ENCODE data around the gene SCYL1. TPM values are rescaled to one million over a fixed set of nuclear protein-coding genes. Genes with fewer than 3 reads are reported as not detected.

SCYL1 gene
- total RNA-seq, 4 donors from 2014 or later: 109 to 128 (median 112) TPM

- 0% methylated on average over 2 of the region's 2 CpGs for whole genome bisulfite sequencing, 2 donors
- peak overlapping the region; percentile 63 to 76 (median 70) for H3K4me3 ChIP-seq
- peaks cover 17 to 51% (median 35%) of the 10 kb centered on the region in 3 donors for H3K36me3 ChIP-seq
Observed at GRCh38 chr11:65501186-65501471, 23.8 kb upstream of the SCYL1 start.

DNA sequence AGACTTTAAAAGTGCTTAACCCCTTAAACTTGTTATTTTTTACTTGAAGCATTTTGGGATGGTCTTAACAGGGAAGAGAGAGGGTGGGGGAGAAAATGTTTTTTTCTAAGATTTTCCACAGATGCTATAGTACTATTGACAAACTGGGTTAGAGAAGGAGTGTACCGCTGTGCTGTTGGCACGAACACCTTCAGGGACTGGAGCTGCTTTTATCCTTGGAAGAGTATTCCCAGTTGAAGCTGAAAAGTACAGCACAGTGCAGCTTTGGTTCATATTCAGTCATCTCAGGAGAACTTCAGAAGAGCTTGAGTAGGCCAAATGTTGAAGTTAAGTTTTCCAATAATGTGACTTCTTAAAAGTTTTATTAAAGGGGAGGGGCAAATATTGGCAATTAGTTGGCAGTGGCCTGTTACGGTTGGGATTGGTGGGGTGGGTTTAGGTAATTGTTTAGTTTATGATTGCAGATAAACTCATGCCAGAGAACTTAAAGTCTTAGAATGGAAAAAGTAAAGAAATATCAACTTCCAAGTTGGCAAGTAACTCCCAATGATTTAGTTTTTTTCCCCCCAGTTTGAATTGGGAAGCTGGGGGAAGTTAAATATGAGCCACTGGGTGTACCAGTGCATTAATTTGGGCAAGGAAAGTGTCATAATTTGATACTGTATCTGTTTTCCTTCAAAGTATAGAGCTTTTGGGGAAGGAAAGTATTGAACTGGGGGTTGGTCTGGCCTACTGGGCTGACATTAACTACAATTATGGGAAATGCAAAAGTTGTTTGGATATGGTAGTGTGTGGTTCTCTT is 23.2 kb upstream of the SCYL1 start:
- DNase-seq (ENCODE audit: low spot score in 2 of 2): no peak
- Histone ChIP-seq H3K4me3 (peak overlapping the region; percentile 63 to 76 (median 70)), H3K9me3 (no peaks in the 10 kb centered on the region), H3K27me3 (no peaks in the 10 kb centered on the region), H3K27ac (peak overlapping the region; percentile 93 to 99 (median 94)), H3K4me1 (peaks cover 0 to 24% (median 18%) of the 10 kb centered on the region in 4 donors), H3K36me3 (peaks cover 17 to 57% (median 36%) of the 10 kb centered on the region in 3 donors)
- TF ChIP-seq, protein P1, sequence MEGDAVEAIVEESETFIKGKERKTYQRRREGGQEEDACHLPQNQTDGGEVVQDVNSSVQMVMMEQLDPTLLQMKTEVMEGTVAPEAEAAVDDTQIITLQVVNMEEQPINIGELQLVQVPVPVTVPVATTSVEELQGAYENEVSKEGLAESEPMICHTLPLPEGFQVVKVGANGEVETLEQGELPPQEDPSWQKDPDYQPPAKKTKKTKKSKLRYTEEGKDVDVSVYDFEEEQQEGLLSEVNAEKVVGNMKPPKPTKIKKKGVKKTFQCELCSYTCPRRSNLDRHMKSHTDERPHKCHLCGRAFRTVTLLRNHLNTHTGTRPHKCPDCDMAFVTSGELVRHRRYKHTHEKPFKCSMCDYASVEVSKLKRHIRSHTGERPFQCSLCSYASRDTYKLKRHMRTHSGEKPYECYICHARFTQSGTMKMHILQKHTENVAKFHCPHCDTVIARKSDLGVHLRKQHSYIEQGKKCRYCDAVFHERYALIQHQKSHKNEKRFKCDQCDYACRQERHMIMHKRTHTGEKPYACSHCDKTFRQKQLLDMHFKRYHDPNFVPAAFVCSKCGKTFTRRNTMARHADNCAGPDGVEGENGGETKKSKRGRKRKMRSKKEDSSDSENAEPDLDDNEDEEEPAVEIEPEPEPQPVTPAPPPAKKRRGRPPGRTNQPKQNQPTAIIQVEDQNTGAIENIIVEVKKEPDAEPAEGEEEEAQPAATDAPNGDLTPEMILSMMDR (IDR thresholded peaks at IDR 0.05): no peak
- peak in 1 of 2 donors; percentile 91 for TF ChIP-seq EP300 (IDR thresholded peaks at IDR 0.05)
- peak; percentile 30 to 32 for TF ChIP-seq POLR2A (IDR thresholded peaks at IDR 0.05)
- 0% methylated on average over 3 of the region's 3 CpGs for WGBS, 2 donors

More at GRCh38 chr11:65501186-65501471, 23.8 kb upstream of the SCYL1 start:
- Histone ChIP-seq H3K4me1 (peaks cover 0 to 24% (median 15%) of the 10 kb centered on the region in 4 donors), H3K27me3 (no peaks in the 10 kb centered on the region), H3K9me3 (no peaks in the 10 kb centered on the region), H3K27ac (peak overlapping the region; percentile 93 to 99 (median 94))
- TF ChIP-seq POLR2A (IDR thresholded peaks at IDR 0.05) (no peak), EP300 (IDR thresholded peaks at IDR 0.05) (no peak)
- TF ChIP-seq, protein P1 (IDR thresholded peaks at IDR 0.05): no peak
- no peak for DNase-seq (ENCODE audit: low spot score in 2 of 2)

- H3K36me3 ChIP-seq: peaks cover 17 to 61% (median 36%) of the 10 kb centered on the region in 3 donors
- DNase-seq (ENCODE audit: low spot score in 2 of 2): no peak
- H3K27ac ChIP-seq: peak overlapping the region; percentile 93 to 99 (median 94)
- H3K4me3 ChIP-seq: peak overlapping the region; percentile 63 to 76 (median 70)
- TF ChIP-seq POLR2A (IDR thresholded peaks at IDR 0.05): no peak
- TF ChIP-seq, protein P1 (IDR thresholded peaks at IDR 0.05): no peak
- TF ChIP-seq EP300 (IDR thresholded peaks at IDR 0.05): no peak
- no peaks in the 10 kb centered on the region for H3K9me3 ChIP-seq
- H3K27me3 ChIP-seq: no peaks in the 10 kb centered on the region
- H3K4me1 ChIP-seq: peaks cover 0 to 26% (median 19%) of the 10 kb centered on the region in 4 donors
Observed at GRCh38 chr11:65502274-65502554, 22.7 kb upstream of the SCYL1 start.

DNA sequence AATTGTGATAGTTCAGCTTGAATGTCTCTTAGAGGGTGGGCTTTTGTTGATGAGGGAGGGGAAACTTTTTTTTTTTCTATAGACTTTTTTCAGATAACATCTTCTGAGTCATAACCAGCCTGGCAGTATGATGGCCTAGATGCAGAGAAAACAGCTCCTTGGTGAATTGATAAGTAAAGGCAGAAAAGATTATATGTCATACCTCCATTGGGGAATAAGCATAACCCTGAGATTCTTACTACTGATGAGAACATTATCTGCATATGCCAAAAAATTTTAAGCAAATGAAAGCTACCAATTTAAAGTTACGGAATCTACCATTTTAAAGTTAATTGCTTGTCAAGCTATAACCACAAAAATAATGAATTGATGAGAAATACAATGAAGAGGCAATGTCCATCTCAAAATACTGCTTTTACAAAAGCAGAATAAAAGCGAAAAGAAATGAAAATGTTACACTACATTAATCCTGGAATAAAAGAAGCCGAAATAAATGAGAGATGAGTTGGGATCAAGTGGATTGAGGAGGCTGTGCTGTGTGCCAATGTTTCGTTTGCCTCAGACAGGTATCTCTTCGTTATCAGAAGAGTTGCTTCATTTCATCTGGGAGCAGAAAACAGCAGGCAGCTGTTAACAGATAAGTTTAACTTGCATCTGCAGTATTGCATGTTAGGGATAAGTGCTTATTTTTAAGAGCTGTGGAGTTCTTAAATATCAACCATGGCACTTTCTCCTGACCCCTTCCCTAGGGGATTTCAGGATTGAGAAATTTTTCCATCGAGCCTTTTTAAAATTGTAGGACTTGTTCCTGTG is 22.1 kb upstream of the SCYL1 start:
- no peaks in the 10 kb centered on the region for H3K9me3 ChIP-seq
- peak overlapping the region; percentile 93 to 99 (median 94) for H3K27ac ChIP-seq
- H3K4me1 ChIP-seq: peaks cover 0 to 26% (median 22%) of the 10 kb centered on the region in 4 donors
- H3K36me3 ChIP-seq: peaks cover 17 to 61% (median 36%) of the 10 kb centered on the region in 3 donors
- no peaks in the 10 kb centered on the region for H3K27me3 ChIP-seq
- TF ChIP-seq EP300 (IDR thresholded peaks at IDR 0.05) (peak in 1 of 2 donors; percentile 99), POLR2A (IDR thresholded peaks at IDR 0.05) (peak; percentile 9 to 22)
- TF ChIP-seq, protein P1 (IDR thresholded peaks at IDR 0.05): peak in 1 of 5 experiments; percentile 9
- peak overlapping the region; percentile 63 to 76 (median 70) for H3K4me3 ChIP-seq
- peak in 1 of 2 donors; percentile 30 for DNase-seq (ENCODE audit: low spot score in 2 of 2)
- 0% methylated on average over 6 of the region's 6 CpGs for WGBS, 2 donors

Measured in tibial nerve (tissue), 4 donors.